GM19463 (cell line): ENCODE results near the gene COPG2.

Source experiments
- ATAC-seq: cut with Tn5 transposase; IDR thresholded peaks from one replicate; pipeline ENCODE4 v1.9.1; 2021; ENCODE audit warnings: mild to moderate bottlenecking, moderate library complexity; ENCODE audit not compliant: unreplicated experiment

COPG2 gene

DNA sequence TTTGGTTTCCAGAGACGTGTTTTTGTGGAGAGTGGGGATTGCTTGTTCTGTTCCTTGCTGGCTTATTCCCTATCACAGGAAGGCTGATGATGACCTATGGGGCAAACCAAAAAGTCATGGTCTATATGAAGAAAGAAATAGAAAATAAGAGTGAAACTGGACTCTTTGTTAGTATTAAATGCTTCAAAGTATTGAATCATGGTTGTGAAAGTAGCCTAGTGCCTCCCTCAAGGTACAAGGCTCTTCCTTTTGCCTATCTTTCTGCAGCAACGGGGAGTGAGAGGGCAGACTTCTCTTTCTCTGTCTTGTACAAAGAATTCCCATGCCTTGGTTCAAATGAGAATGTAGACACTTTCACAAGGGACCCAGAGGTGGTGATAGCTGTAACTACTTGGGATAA, 167.6 kb downstream of the COPG2 start:
- ATAC-seq, result no peak

DNA sequence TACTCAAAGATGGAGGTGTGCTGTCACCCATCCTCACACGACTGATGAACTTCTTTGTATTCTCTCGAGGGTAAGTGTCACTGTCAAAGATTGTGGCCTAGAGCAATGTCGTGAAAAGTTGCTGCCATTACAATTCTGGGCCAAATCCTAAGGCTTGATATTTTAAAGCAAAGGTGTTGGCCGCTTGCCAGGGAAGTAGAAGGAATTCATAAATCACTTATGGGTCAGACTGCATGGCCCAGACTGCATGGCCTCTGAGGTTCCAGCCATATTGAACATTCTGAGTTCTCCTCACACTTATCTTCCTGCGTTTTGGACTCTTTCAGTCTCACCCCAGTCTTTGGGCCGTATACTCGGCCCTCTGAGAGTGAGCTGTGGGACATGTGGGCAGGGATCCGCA, 168.1 kb downstream of the COPG2 start:
- ATAC-seq, result no peak

DNA sequence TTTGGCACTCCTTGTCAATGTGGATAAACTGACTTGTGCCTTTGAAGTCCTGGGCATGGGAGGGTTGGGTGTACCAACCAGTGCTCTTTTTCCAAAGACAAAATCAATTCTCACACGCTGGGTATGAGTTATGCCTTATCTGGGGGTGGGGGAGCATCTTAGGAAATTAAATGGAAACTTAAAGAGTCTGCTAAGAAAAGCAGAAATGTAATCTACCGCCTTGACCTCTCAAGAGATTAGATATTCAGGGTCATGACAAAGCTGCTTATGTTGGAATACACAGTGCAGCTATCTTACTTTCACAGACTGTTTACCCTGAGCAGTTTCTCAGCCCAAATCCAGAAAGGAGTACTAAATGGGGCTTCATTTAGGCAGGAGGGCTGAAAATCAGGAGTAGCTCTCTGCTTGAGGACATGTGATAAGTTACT, 174.1 kb downstream of the COPG2 start:
- no peak for ATAC-seq

DNA sequence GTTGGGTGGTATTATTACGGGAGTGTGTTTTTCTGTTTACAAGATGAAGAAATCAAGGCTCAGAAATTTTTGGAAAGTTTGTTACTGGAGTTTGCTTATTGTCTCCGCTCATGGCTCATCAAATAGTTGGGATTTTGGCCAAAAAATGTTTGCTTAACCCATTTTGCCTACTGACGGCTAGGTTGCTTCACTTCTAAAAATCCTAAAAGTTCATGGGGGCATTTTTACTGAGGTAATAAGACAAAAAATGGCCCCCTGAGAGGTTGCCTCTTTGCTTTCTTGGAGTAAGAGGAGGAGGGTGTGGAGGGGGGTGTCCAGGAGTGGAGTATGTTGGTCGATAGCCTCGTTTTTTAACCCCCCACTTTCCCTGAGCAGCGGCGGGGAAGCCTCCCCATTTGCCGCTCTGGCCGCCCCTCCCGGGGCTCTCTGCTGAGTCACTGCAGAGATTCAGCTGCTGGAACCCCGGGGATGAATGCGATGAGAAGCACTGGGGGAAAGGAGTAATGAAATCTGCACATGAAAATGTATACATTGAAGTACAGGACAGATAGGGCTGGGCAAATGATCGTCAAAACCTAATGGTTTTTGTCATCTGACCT, 175.2 kb downstream of the COPG2 start:
- ATAC-seq, result no peak

DNA sequence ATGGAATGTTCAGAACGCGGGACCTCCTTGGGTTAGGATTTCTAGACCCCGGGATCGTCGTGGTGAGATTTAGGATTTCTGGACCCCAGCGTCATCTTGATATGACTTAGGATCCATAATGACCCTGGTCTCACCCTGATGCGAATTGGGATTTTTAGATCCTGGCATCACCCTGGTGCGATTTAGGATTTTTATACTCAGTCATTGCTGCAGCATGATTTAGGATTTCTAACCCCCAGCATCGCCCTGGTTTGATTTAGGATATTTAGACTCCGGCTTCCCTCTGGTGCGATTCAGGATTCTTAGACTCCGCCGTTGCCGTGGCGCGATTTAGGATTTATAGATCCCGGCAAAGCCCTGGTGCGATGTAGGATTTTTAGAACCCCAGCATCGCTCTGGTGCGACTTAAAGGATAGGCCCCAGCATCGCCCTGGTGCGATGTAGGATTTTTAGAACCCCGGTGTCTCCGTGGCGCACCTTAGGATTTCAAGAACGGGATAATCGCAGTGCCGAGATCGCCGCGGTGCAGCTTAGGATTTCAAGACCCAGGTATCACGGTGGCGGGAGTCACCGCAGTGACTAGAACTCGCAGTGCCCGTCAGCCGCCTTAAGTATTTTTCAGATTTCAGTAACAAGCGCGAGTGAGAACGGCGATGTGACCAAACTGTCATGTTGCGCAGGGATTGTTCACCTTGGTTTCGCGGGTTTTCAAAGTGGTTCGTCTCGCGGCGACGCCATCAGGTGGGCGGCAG, 175.8 kb downstream of the COPG2 start:
- no peak for ATAC-seq

DNA sequence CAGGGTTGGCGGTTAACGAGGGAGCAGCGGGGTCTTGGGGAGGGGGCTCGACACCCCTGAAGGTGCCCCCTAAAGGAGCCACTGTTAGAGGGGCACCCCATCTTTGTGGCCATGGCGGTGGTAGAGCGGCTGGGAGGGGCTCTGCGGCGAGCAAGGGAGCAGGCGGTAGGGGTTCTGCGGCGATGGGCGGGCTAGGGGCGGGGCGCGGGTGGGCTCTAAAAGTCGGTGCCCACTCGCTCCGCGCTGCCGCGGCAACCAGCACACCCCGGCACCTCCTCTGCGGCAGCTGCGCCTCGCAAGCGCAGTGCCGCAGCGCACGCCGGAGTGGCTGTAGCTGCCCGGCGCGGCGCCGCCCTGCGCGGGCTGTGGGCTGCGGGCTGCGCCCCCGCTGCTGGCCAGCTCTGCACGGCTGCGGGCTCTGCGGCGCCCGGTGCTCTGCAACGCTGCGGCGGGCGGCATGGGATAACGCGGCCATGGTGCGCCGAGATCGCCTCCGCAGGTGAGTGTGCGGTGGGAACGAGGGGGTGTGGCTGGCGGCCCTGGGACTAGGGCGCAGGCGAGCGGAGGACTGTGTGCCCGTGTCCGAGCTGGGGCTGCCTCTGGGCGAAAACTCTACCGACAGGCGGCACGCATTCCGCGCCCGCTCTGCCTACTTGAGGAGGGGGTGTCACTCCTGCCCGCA, 176.6 kb downstream of the COPG2 start, which contains the start of gene MEST:
TSS of gene MEST (plus strand) at position 245 of the 682 bp plus-strand sequence. CDS start at position 474, 229 bp downstream.
- no peak for ATAC-seq

DNA sequence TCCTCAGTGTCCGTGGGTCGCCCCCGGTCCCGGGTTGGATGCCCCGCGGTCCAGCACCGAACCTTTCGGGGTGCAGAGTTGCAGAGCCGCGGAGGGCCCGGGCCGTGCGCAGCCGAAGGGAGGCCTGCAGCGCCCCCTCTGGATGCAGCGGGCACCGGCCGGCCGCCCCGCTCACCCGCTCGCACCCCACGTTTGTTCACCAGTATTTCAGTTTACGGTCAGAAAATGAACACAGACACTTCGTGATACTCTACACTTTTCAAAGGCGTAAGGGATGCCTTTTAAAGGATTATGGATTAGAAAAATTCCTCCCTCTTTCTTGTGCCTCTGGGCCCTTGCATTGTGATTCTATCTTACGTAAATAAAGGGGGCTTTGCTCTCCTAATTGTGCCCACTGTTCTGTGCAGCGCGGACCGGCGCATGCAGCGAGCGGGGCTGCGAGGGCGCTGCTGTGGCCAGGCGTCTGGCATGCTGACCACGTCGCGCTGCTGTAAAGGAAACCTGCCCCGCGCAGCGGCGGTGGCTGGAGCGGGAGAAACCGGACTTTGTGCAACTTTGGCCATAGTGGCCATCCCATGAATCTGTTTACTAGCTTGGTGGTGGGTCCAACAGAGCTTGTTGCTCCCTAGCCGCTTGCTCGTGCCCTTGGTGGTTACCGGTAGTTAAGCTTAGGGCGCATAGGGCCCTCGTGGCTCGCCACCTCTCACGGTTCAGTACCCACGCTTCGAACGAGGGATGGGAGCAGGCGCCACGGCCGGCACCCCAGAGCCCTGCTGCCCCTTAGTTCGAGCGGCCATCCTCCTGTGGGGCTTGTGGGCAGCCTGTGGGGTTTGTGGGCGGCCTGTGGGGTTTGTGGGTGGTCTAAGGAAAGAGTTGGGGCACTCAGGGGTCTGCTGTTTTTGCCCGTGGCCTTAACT, 177.4 kb downstream of the COPG2 start:
- ATAC-seq, result no peak

DNA sequence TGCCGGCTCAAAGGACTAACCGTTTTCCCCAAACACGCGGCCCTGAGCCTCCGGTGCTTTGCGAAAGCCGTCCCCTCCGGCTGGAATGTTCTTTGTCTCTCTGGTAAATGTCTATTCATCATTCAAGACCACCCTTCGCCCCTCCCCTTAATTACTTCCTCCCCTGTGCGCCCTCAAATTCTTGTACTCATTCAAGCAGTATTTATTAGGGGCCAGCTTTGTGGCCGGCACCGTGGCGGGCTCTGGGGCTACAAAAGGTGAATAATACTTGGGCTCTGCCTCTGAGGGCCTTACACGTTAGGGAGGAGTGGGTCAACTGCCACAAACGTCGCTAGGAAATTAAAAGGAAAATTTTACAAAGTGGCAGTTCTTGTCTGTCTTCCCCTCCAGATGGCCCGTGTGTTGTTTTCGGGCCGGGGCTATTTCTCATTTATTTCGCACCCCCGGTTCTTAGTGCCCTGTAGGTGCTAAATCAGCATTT, 178.2 kb downstream of the COPG2 start:
- no peak for ATAC-seq

DNA sequence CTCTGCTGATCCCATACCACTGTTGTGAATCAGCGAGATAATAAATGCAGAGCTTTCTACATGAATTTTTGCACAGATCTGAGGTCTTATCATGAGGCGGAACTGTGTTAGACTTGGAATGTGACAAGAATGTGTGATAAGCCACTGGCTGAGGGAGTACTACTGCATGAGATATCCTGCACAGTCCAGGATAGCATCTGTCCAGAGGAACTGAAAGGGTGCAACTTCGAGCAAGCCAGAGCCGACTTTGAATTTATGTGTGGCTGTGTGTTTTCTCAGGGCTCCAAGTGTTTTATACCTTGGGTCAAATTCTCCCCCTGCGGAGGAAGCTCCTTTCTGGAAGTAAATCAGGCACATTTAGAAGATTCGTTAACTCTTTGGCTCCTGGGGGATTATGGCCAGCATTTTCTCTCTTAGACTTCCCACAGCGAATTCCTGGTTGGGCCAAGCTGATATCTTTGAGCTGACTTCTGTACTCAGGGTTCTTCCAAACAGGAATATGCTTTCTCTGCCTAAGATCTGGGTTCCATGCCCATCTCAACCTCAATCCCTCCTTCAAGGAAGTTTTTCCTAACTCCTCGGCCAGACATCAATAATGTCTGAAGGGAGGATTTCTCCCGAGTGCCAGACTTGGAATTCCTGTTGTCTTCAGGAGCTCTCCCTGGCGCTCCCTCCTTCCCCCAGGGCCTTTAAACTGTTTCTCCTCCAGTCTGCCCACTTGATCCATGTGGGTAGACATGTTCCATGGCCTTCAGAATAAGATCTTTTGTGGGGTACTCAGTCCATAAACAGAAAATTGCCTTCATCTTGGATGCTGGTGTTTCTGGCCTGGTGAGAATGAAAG, 179.2 kb downstream of the COPG2 start:
- no peak for ATAC-seq

DNA sequence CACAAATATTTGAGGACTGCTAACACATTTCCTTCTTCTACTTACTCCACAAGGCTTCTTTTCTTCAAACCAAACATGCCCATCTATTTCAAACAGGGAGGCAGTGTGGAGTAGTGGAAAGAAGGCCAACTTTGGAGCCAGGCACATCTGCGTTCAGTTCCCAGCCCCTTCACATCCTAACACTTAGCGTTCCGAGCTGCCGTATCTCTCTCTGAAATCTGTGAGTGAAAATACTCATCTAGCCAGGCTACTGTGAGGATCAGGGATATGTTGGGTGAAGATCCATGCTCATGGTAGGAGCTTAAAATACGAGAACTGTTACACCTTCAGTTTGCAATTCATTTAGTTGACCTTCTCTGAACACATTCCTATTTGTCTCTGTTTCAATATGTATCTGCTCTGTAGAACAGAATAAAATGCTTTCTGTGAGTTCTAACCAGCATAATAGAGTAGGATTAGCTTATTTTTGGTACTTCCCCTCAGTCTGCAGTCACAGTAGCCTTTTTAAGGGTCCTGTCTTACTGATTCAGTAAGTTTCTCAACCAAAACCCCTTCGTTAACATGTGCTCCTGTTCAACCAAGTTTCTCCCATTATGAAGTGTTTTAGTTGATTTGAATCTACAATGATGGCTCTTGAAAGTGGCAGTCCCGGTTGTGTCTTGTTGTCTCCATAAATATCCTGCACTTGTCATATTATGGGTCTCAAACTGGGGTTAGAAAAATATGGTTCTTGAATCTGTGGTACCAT, 180.0 kb downstream of the COPG2 start:
- no peak for ATAC-seq

DNA sequence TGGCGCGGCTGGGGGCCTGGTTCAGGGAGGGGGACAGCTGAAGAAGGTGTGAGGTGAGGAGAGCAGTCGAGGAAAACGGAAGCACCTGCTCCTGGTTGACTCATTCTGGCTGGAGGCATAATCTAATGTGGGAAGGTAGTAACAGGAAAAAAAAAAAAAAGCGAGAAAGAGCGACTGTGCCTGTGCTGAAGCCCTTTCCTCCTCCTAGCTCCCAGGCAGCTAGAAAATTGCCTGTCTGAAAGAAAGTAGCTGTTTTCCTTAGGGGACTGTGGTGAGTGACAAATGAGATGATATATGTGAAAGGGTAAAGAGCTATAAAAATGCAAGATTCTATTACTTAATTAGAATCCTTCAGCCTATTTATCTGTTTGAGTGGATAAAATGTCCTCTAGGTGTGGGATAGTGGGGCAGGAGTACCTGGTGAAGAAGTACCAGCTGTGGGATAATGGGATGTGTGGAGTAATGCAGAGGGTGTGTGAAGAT, 181.6 kb downstream of the COPG2 start:
- ATAC-seq, result no peak

DNA sequence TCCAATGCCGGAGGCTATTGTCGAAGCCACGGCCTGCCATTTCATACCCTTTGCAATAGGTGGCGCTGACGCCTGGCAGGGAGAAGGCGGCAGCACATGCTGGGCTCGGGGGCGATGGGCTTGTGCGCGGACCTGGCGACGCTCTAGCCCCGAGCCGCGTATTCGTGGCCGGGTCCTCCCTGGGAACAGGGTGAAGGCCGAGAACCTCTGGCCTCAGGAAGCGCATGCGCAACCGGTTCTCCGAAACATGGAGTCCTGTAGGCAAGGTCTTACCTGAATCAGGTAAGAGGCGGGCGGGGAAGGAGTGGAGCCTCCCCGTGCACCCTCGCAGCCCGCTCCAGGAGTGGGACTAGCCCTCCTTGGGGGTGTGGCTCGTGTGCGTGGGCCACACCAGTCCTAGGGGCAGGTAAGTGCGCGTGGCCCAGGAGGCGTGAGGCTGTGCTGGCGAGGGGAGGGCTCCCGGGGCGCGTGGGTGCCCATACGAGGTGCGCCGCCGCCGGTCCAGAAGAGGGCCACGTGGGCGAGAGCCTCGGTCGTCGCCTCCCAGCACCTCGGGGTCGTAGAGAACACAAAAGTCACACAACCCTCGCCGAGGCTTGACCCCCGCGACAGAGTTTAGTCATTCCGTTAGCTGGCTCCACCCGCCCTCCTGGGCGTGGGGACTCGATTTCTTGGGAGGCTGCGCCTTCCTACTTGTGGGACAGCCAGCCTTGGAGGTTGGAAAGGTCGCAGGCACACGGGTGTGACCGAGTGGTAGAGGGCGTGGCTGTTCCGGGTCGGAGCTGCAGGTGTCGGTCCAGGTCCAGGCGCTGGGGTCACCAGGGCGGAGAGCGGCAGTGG, 182.2 kb downstream of the COPG2 start:
- peak; percentile 49 for ATAC-seq

DNA sequence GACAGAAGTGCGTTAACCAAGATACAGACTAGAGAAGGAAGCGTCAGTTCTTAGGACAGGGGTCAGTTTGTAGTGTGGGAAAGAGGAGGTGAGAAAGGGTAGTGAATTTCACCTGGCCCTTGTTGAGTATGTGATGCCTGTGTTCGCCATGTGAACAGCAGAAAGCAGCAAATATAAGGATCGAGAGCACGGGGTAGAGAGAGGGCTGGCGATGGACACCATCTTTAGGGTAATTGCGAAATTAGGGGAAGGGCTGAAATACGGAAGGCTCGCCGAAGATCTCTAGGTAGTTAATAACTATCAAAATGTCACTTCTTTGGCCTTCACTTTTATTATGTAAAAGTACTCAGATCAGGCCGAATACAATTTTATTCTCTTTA, 182.8 kb downstream of the COPG2 start:
- no peak for ATAC-seq

DNA sequence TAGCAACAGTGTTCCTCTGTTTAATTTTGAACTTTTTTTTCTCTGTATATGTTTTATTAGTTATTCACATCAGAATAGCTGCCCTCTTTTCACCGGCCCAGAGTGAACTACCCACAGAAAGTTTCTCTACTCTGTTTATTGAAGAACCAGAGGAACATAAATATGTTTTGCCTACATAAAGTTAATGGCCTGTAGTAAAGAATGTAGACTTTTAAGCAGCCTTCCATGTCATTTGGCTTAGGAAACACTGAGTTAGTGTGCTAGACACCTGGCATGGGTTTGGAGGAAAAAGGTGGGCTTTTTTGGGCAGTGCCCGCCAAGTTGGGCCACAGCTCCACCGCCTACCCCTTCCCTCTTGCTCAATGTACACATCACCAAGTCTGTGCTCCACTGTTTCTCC, 185.5 kb downstream of the COPG2 start:
- no peak for ATAC-seq

DNA sequence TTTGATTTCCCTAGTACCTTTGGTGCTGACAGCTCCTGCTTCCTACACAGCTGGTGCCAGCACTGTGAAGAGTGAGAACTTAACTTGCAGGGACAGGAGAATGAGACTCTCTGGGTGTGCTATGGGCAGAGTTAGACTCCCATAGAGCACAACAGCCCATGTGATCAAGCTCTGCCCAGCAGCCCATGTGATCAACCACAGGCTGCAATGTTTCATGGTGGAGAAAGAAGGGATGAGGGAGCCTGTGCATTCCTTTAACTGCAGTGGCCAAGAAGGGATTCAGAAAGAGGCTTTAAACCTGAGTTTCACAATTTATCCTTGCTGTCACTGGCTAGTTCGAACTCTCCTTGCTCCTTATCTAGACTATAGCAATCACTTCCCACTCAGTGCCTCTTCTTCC, 186.7 kb downstream of the COPG2 start:
- no peak for ATAC-seq

DNA sequence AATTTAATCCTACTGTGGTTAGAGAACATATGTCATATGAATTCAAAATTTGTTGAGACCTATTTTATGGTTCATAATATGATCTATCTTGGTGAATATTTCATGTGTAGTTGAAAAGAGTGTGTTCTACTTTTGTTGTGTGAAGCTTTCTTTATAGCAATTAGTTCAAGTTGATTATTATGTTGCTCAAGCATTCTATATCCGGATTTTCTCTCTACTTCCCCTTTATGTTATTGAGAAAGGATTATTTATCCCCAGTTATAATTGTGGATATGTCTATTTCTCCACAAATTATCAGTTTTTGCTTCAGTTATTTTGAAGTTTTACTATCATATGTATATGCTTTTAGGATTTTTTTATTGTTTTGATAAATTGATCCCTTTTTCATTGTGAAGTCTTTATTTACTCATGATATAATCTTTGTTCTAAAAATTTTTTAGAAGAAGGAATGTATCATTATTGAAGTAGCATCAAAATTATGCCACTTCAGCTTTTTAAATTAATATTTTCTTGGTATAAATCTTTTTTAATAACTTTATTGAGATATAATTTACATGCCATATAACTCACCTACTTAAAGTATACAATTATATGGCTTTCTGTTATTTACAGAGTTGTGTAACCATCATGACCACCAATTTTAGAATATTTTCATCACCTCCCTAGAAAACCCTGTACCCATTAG, 188.7 kb downstream of the COPG2 start:
- no peak for ATAC-seq

DNA sequence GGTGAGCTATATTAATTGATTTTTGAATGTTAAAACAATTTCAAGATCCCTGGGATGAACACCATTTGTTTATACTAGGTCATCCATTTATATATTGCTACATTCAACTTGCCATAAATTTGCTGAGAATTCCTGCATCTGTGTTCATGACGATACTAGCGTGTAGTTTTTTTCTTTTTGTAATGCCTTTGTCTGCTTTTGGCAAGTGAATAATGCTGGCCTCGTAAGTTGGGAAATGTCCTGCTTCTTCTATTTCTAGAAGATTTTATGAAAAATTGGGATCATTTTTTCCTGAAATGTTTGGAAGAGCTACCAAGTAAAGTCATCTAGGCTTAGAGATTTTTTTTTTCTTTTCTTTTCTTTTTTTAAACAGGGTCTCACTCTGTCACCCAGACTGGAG, 189.6 kb downstream of the COPG2 start:
- ATAC-seq, result no peak
